ENCODE measurements around the gene CD99L2.

Gene CD99L2

GRCh38 chrX:150761819-150762216 lies 136.7 kb downstream of the CD99L2 start:
- no peak for DNase-seq (ENCODE audit: low read depth)
- TF ChIP-seq CTCF (IDR thresholded peaks at IDR 0.05; ENCODE audit: insufficient read depth, low read depth, low read length, missing control alignments), result no peak
- H3K4me3 ChIP-seq (ENCODE audit: low read length), result no peak overlapping the region

- DNase-seq (ENCODE audit: low read depth), result no peak
- H3K4me3 ChIP-seq (ENCODE audit: low read length), result no peak overlapping the region
Observed at GRCh38 chrX:150761176-150761818, 137.2 kb downstream of the CD99L2 start.

DNA sequence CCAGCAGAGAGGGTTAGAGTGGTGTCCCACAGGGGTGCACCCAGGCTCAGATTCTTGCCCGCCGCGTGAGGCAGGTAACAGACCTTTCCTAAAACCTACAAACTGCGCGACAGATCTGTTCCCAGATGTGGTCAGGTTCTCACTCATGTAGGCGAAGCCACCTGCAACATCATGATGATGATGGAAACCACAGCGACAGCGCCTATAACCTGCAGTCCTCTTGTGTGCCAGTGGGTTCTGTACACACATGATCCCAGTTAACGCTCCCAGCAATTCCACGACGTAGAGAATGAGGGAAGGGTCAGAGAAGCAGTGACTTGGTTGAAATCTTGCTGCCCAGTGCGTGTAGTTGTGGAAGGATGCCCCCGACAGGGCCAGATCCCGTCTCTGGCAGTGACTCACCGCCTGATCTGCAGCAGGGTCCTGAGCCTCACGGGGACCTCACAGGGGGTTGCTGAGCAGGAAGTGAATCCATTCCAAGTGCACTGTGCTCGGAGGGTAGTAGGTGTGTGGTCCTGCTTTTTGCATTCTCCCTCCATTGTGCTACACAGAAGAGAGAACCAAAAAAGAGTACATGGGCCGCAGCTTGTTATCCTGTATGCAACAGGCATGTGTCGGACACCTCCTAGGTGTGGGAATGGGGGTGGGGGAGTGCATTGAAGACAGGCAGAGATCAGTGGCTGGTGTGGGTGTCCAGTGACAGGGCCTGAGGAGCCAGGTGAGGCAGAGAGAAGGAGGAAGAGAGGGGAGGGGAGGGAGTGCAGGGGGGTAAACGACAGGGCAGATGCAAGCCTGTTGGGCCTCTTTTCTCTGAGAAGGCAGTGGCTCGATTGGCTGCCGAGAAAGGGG lies 138.7 kb downstream of the CD99L2 start:
- no peak for TF ChIP-seq CTCF (IDR thresholded peaks at IDR 0.05; ENCODE audit: insufficient read depth, low read depth, low read length, missing control alignments)
- DNase-seq (ENCODE audit: low read depth), result no peak
- H3K4me3 ChIP-seq (ENCODE audit: low read length), result no peak overlapping the region

More at GRCh38 chrX:150761176-150761818, 137.2 kb downstream of the CD99L2 start:
- no peak for TF ChIP-seq CTCF (IDR thresholded peaks at IDR 0.05; ENCODE audit: insufficient read depth, low read depth, low read length, missing control alignments)

DNA sequence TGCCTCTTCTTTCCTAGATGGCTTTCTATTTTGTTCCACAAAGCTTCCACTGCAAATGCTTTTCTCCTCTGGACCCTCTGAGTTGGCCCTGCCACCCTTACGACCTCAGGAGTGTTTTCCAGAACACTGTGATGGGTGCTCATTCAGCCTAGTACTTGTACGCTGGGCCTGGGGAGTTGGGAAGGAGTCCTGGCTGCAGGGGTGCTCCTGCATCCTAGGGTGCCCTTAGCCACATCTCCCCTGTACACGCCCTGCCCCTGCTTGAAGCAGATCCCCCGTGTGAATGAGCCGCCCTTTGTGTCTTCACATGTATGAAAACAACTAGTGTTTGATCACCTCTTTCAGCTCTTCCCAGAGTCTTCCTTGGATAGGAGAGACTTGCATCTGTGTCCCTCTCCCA lies 141.1 kb downstream of the CD99L2 start:
- no peak overlapping the region for H3K4me3 ChIP-seq (ENCODE audit: low read length)
- TF ChIP-seq CTCF (IDR thresholded peaks at IDR 0.05; ENCODE audit: insufficient read depth, low read depth, low read length, missing control alignments), result no peak

DNA sequence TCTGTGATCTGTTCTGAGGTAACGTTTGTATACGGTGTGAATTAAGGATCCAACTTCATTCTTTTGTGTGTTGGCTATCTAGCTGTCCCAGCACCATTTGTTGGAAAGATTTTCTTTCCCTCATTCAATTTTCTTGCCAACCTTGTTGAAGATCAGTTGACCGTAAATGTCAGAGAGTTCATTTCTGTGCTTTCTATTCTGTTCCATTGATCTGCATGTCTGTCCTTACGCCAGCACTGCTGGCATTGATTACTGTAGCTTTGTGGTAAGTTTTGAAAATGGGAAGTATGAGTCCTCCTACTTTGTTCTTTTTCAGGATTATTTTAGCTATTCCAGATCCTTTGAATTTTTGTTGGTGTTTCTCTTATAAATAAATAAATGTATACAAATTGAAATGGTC lies 144.5 kb downstream of the CD99L2 start:
- H3K4me3 ChIP-seq (ENCODE audit: low read length), result no peak overlapping the region
- no peak for TF ChIP-seq CTCF (IDR thresholded peaks at IDR 0.05; ENCODE audit: insufficient read depth, low read depth, low read length, missing control alignments)
- no peak for DNase-seq (ENCODE audit: low read depth)

More for the DNA sequence above, 141.1 kb downstream of the CD99L2 start:
- DNase-seq (ENCODE audit: low read depth), result no peak

DNA sequence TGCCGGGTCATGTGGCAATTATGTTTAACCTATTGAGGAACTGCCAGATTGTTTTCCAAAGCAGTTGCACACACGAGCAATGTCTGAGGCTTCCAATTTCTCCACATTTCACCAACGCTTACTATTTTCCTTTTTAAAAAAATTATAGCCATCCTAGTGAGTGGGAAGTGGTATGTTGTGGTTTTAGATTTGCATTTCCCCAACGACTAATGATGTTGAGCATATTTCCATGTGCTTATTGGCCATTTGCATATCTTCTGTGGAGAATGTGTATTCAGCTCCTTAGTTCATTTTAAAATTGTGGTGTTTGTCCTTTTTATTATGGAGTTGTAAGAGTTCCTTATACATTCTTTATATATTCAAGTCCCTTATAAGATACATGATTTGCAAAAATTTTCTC lies 145.1 kb downstream of the CD99L2 start:
- DNase-seq (ENCODE audit: low read depth), result no peak
- no peak for TF ChIP-seq CTCF (IDR thresholded peaks at IDR 0.05; ENCODE audit: insufficient read depth, low read depth, low read length, missing control alignments)
- H3K4me3 ChIP-seq (ENCODE audit: low read length), result no peak overlapping the region

Data from epithelial cell of esophagus (primary cell).